Right renal cortex interstitium (tissue), 3 donors: Measurements from ENCODE around the gene SASS6. TPM values are rescaled to one million over a fixed set of nuclear protein-coding genes. Genes with fewer than 3 reads are reported as not detected.

Source experiments
- DNase-seq, 3 donors: peaks; one replicate each; pipeline ENCODE4 v3.0.0-alpha.2; 2013; ENCODE audit warnings: low read depth in 3 of 3, low spot score in 2 of 3
- polyA plus RNA-seq, 3 donors: library from polyadenylated mRNA; unstranded; fragments of 120-200 nt; gene quantifications; one replicate each; pipeline ENCODE4 v1.2.1, GENCODE V29; 2013; ENCODE audit not compliant: insufficient read length in 3 of 3

Gene SASS6
- polyA plus RNA-seq, 3 donors = 8.2 to 9.6 (median 9.6) TPM

- DNase-seq = no peak
Measured at GRCh38 chr1:100109554-100110066, 23.1 kb downstream of the SASS6 start.

GRCh38 chr1:100107696-100108095, 25.0 kb downstream of the SASS6 start:
- no peak for DNase-seq

GRCh38 chr1:100101564-100101963, 31.2 kb downstream of the SASS6 start:
- DNase-seq = no peak

- DNase-seq = no peak
Measured at GRCh38 chr1:100100202-100100601, 32.5 kb downstream of the SASS6 start.

- DNase-seq = no peak
Measured at GRCh38 chr1:100090471-100090870, 42.3 kb downstream of the SASS6 start.

- DNase-seq = no peak
Measured at GRCh38 chr1:100089082-100089481, 43.6 kb downstream of the SASS6 start.

GRCh38 chr1:100087396-100087795, 45.3 kb downstream of the SASS6 start:
- no peak for DNase-seq

- DNase-seq = no peak
Measured at GRCh38 chr1:100080331-100080730, 52.4 kb downstream of the SASS6 start.

GRCh38 chr1:100077531-100077930, 55.2 kb downstream of the SASS6 start:
- no peak for DNase-seq

GRCh38 chr1:100076744-100077143, 56.0 kb downstream of the SASS6 start:
- DNase-seq = no peak

- DNase-seq = no peak
Measured at GRCh38 chr1:100076319-100076718, 56.4 kb downstream of the SASS6 start.

- no peak for DNase-seq
Measured at GRCh38 chr1:100075773-100076172, 57.0 kb downstream of the SASS6 start.

GRCh38 chr1:100074604-100075395, 57.9 kb downstream of the SASS6 start:
- no peak for DNase-seq

- no peak for DNase-seq
Measured at GRCh38 chr1:100073531-100073930, 59.2 kb downstream of the SASS6 start.

GRCh38 chr1:100070201-100070939, 62.4 kb downstream of the SASS6 start:
- DNase-seq = no peak

GRCh38 chr1:100065969-100066227, 66.8 kb downstream of the SASS6 start:
- no peak for DNase-seq

GRCh38 chr1:100065183-100065968, 67.4 kb downstream of the SASS6 start:
- DNase-seq = no peak

- DNase-seq = no peak
Measured at GRCh38 chr1:100061681-100062080, 71.0 kb downstream of the SASS6 start.

GRCh38 chr1:100053727-100054126, 79.0 kb downstream of the SASS6 start:
- no peak for DNase-seq

GRCh38 chr1:100053119-100053518, 79.6 kb downstream of the SASS6 start:
- DNase-seq = no peak

- no peak for DNase-seq
Measured at GRCh38 chr1:100051893-100052292, 80.8 kb downstream of the SASS6 start.
